Bronchial epithelial cell (primary cell): ENCODE measurements around the gene KLHL21. TPM values are rescaled to one million over a fixed set of nuclear protein-coding genes. Genes with fewer than 3 reads are reported as not detected.

Experiments
- DNase-seq: peaks from one replicate; pipeline ENCODE4 v3.0.0-alpha.2; 2010; ENCODE audit warnings: low read depth
- FAIRE-seq: peaks from 2 replicates; lab custom pipeline; 2011; peaks lifted over from hg19 to GRCh38; lab: Jason Lieb, UNC
- H3K27me3 ChIP-seq: 2 replicates; pipeline ENCODE4 v1.5.1; 2011; ENCODE audit warnings: low read length; ENCODE audit not compliant: control insufficient read depth, insufficient read depth
- H3K36me3 ChIP-seq: 2 replicates; pipeline ENCODE4 v1.5.1; 2011; ENCODE audit warnings: low read length; ENCODE audit not compliant: control insufficient read depth, insufficient read depth
- H3K4me3 ChIP-seq: 2 replicates; pipeline ENCODE4 v1.5.1; 2011; ENCODE audit warnings: mild to moderate bottlenecking, low read depth, low read length, control low read depth
- total RNA-seq: library from RNA; depleted of rRNA; stranded (reverse); fragments of >200 nt; gene quantifications from 2 replicates; pipeline ENCODE4 v1.2.1, GENCODE V29; 2014
- TF ChIP-seq, protein P1 (sequence below): IDR thresholded peaks from 2 replicates; pipeline ENCODE4 v1.5.1; 2011; ENCODE audit warnings: mild to moderate bottlenecking, moderate library complexity, low read length, control low read depth, inconsistent platforms; ENCODE audit not compliant: insufficient read depth, severe bottlenecking

KLHL21 gene
- total RNA-seq, 1 donor from 2014 or later, result 38.7 TPM

GRCh38 chr1:6612641-6613360 is 10.1 kb upstream of the KLHL21 start:
- H3K4me3 ChIP-seq, result peak overlapping the region; percentile 48
- FAIRE-seq, result no peak
- H3K27me3 ChIP-seq, result no peaks in the 10 kb centered on the region
- TF ChIP-seq, protein P1, sequence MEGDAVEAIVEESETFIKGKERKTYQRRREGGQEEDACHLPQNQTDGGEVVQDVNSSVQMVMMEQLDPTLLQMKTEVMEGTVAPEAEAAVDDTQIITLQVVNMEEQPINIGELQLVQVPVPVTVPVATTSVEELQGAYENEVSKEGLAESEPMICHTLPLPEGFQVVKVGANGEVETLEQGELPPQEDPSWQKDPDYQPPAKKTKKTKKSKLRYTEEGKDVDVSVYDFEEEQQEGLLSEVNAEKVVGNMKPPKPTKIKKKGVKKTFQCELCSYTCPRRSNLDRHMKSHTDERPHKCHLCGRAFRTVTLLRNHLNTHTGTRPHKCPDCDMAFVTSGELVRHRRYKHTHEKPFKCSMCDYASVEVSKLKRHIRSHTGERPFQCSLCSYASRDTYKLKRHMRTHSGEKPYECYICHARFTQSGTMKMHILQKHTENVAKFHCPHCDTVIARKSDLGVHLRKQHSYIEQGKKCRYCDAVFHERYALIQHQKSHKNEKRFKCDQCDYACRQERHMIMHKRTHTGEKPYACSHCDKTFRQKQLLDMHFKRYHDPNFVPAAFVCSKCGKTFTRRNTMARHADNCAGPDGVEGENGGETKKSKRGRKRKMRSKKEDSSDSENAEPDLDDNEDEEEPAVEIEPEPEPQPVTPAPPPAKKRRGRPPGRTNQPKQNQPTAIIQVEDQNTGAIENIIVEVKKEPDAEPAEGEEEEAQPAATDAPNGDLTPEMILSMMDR, result no peak
- no peaks in the 10 kb centered on the region for H3K36me3 ChIP-seq
- DNase-seq, result peak; percentile 56

- no peak overlapping the region for H3K4me3 ChIP-seq
- DNase-seq, result peak; percentile 63
- no peaks in the 10 kb centered on the region for H3K27me3 ChIP-seq
- no peak for FAIRE-seq
- TF ChIP-seq, protein P1, result no peak
- H3K36me3 ChIP-seq, result peaks cover 8% of the 10 kb centered on the region
These were observed 1.4 kb upstream of the KLHL21 start for GRCh38 chr1:6603915-6604558.

- Histone ChIP-seq H3K4me3 (peak overlapping the region; percentile 99), H3K27me3 (no peaks in the 10 kb centered on the region), H3K36me3 (peaks cover 11% of the 10 kb centered on the region)
- TF ChIP-seq, protein P1, result no peak
- DNase-seq (peak; percentile 54), FAIRE-seq (no peak)
These were observed 707 bp upstream of the KLHL21 start for GRCh38 chr1:6603238-6603914.

DNA sequence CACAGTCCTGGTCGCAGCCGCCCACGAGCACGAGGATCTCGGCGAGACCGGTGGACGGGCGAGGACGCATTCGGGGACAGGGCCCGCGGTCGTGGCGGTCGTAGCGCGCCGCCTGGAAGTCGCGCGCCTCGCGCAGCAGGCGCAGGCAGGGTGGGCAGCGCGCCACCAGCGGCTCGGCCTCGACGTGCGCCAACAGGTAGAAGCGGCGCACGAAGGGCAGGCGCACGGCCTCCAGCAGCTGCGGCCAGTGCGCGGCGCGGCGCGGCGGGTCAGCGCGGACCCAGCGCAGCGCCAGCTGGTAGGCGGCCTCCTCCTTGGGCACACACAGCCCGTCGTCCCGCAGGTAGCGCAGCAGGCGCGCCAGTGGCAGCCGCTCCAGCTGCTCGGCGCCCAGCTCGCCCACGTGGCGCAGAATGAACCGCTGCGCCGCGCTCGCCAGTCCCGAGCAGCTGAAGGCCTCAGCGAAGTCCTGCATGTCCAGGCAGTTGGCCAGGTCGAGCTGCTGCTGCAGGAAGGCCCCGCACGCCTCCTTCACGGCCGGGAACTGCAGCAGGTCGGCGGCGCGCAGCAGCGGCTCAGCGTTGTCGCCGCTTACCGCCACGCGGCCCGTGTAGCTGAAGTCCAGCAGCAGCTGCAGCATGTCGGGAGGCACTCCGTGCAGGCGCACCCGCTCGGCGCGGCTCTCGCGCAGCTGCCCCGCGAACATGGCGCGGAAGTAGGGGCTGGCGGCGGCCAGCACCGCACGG is 573 bp downstream of the KLHL21 start:
- TF ChIP-seq, protein P1, result no peak
- peaks cover 22% of the 10 kb centered on the region for H3K36me3 ChIP-seq
- no peaks in the 10 kb centered on the region for H3K27me3 ChIP-seq
- H3K4me3 ChIP-seq, result peak overlapping the region; percentile 99
- FAIRE-seq (no peak), DNase-seq (peak; percentile 20)

DNA sequence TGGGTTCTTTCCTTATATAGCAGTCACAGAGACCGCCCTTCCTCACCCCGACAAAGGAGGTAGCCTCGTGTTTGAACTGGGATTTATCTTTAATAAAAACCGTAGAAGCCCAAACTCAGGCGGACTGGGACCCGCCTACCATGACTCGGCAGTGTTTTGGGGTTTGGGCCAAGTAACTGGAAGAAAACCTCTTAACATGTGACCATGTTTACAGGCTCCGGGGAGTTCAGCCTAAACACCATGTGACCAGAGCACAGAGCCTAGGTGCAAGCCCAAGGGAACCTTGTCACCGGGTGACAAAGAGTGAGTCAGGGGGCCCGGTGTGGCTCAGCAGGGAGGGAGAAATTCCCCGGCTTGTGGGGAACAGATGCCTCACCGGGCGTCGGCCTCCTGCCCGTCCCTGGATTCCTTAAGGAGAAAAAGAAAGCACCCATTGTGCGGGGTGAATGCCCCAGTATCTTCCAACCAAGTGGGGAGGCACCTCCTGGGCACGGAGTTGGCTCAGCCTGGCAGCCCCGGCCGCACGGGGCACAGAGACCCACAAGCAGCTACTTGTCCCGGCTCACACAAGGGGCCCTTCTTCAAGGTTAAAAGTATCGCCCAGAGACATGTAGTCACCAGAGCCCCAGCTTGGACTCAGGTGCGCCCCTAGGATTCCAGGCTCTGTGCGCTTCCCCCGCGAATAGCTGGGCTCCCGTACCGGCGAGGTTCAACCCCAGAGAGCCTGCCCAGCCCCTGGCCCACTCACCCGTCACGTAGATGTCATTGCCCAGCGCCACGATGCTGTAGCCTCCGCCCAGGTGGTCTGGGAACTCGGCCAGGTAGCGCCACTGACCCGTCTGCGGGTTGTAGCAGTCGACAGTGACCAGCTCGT is 1.4 kb downstream of the KLHL21 start:
- Histone ChIP-seq H3K27me3 (no peaks in the 10 kb centered on the region), H3K36me3 (peaks cover 29% of the 10 kb centered on the region), H3K4me3 (peak overlapping the region; percentile 99)
- DNase-seq (peak; percentile 98), FAIRE-seq (no peak)
- TF ChIP-seq, protein P1, result peak; percentile 25
